Rectal smooth muscle tissue (tissue), 1 donor: ENCODE results near the gene ABCD4.
A peak's percentile ranks its signal among the peaks of the same experiment; 100 is the strongest.
"Not testable (repeated sequence)": the region's sequence is repeated elsewhere in the genome, so short reads cannot be mapped to it uniquely, and the experiment has no call there.

Experiments used
- H3K27ac ChIP-seq: one replicate; pipeline ENCODE4 v1.7.0; 2013; ENCODE audit warnings: low read depth, low read length, inconsistent platforms
- H3K27me3 ChIP-seq: one replicate; pipeline ENCODE4 v1.7.0; 2013; ENCODE audit warnings: low read length; ENCODE audit not compliant: control insufficient read depth, insufficient read depth
- H3K36me3 ChIP-seq: one replicate; pipeline ENCODE4 v1.7.0; 2013; ENCODE audit warnings: low read length; ENCODE audit not compliant: control insufficient read depth, insufficient read depth
- H3K4me1 ChIP-seq: one replicate; pipeline ENCODE4 v1.7.0; 2013; ENCODE audit warnings: low read length; ENCODE audit not compliant: control insufficient read depth, insufficient read depth
- H3K4me3 ChIP-seq: one replicate; pipeline ENCODE4 v1.7.0; 2013; ENCODE audit warnings: low read length
- H3K9ac ChIP-seq: one replicate; pipeline ENCODE4 v1.7.0; 2013; ENCODE audit warnings: low read length

ABCD4 gene

GRCh38 chr14:74302634-74303569 is at the start of gene ABCD4:
TSS of gene ABCD4 (minus strand) at chr14:74302934. CDS start at chr14:74302912, 22 bp downstream.
- Histone ChIP-seq H3K36me3 (peaks cover 5% of the 10 kb centered on the region), H3K27me3 (no peaks in the 10 kb centered on the region), H3K4me3 (peak within 1 kb of the TSS; percentile 91), H3K4me1 (peaks cover 2% of the 10 kb centered on the region), H3K27ac (peak within 1 kb of the TSS; percentile 76), H3K9ac (peak within 1 kb of the TSS; percentile 80)

- H3K27ac ChIP-seq, result no peak overlapping the region
- H3K9ac ChIP-seq, result no peak overlapping the region
- no peak overlapping the region for H3K4me3 ChIP-seq
- no peaks in the 10 kb centered on the region for H3K36me3 ChIP-seq
- peaks cover 12% of the 10 kb centered on the region for H3K27me3 ChIP-seq
- no peaks in the 10 kb centered on the region for H3K4me1 ChIP-seq
Measured at GRCh38 chr14:74350928-74351323, 48.2 kb upstream of the ABCD4 start.

- Histone ChIP-seq H3K27ac (no peak overlapping the region), H3K27me3 (peaks cover 12% of the 10 kb centered on the region), H3K4me1 (no peaks in the 10 kb centered on the region), H3K36me3 (no peaks in the 10 kb centered on the region), H3K9ac (no peak overlapping the region), H3K4me3 (no peak overlapping the region)
Measured at GRCh38 chr14:74350211-74350927, 47.6 kb upstream of the ABCD4 start.

GRCh38 chr14:74349757-74350156 is 47.0 kb upstream of the ABCD4 start:
- Histone ChIP-seq H3K36me3 (no peaks in the 10 kb centered on the region), H3K27ac (no peak overlapping the region), H3K27me3 (peaks cover 12% of the 10 kb centered on the region), H3K4me3 (no peak overlapping the region), H3K9ac (no peak overlapping the region), H3K4me1 (no peaks in the 10 kb centered on the region)

GRCh38 chr14:74348735-74349463 is 46.2 kb upstream of the ABCD4 start:
- no peak overlapping the region for H3K4me3 ChIP-seq
- no peak overlapping the region for H3K9ac ChIP-seq
- no peaks in the 10 kb centered on the region for H3K36me3 ChIP-seq
- H3K27ac ChIP-seq, result no peak overlapping the region
- H3K4me1 ChIP-seq, result no peaks in the 10 kb centered on the region
- H3K27me3 ChIP-seq, result peaks cover 12% of the 10 kb centered on the region

DNA sequence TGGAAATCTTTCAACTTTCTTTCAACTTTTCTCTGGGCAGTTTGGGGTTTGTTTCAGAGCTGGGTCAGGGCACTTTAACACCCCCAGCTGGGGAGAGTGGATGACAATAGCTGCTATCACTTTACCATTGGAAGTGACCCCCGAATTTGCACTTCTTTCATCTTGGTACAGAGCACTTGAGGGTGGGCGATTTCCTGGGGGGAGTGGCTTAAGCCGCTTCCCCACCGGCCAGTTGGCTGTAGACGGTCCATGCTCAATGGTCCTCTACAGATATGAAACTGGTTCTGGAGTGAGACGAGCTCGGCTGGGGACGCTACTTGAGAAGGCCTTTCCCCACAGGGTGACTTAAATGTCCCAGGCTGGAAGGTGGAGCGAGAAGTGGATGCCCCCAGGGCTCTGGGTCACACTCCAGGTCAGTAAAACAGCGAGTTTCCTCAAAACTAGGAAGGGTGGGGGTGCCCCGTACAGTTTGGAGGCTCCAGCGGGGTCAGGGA is 45.6 kb upstream of the ABCD4 start, which contains the start of gene VRTN:
Gene VRTN (plus strand): TSS at position 231 of the 494 bp plus-strand sequence. CDS start 8,313 bp downstream, outside the sequence.
- H3K4me3 ChIP-seq, result no peak within 1 kb of the TSS
- H3K27ac ChIP-seq, result no peak within 1 kb of the TSS
- no peaks in the 10 kb centered on the region for H3K4me1 ChIP-seq
- H3K9ac ChIP-seq, result no peak within 1 kb of the TSS
- H3K36me3 ChIP-seq, result no peaks in the 10 kb centered on the region
- peaks cover 12% of the 10 kb centered on the region for H3K27me3 ChIP-seq

GRCh38 chr14:74347795-74348100 is 45.0 kb upstream of the ABCD4 start:
- Histone ChIP-seq H3K4me3 (no peak overlapping the region), H3K36me3 (no peaks in the 10 kb centered on the region), H3K9ac (no peak overlapping the region), H3K4me1 (no peaks in the 10 kb centered on the region), H3K27me3 (peaks cover 12% of the 10 kb centered on the region), H3K27ac (no peak overlapping the region)

DNA sequence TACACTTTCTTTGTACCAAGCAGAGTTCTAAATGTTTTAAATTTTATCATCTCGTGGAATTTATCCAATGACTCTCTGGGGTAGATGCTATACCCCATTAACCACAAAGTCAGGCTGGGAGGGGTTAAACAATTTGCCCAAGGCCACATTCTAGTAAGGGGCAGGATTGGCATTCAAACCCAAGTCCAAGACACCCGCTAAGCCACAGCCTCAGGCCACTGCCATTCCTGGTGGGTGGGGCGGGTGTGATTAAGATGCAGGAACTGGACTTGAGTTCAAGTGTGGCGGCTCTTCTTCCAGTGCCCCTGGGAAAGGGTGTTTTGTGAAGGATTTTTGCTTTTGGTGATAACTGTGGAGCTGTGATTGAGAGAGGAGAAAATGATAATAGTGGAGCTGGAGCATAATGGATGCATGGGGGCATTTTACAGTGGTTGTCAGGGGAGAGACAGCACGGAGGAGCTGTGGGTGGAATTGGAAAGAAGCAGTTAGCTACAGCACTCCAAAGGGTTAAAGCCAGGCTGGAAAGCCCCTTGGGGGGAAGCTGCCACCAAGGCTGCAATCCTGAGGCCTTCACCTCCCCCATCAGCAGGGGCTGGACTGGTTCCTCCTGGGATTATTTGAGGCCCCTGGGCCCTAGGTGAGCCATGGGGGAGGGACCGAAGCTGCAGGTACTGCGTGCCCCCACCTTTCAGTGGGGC is 44.5 kb upstream of the ABCD4 start:
- Histone ChIP-seq H3K27me3 (peaks cover 12% of the 10 kb centered on the region), H3K4me3 (no peak overlapping the region), H3K36me3 (no peaks in the 10 kb centered on the region), H3K9ac (no peak overlapping the region), H3K4me1 (no peaks in the 10 kb centered on the region), H3K27ac (no peak overlapping the region)

DNA sequence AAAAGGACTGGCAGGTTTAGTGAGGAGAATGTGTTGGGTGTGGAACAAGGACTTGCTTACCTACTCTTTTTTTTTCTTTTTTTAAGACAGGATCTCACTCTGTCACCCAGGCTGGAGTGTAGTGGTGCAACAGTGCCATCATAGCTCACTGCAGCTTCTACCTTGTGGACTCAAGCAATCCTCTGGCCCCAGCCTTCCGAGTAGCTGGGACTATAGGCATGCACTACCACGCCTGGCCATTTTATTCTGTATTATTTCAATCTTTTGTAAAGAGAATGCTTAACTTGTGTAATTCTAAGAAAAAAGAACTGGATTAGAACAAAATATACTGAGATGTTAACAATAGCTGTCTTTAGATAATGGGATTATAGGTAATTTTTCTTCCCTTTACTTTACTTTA is 43.6 kb upstream of the ABCD4 start:
- H3K4me3 ChIP-seq, result no peak overlapping the region
- H3K27me3 ChIP-seq, result peaks cover 12% of the 10 kb centered on the region
- no peaks in the 10 kb centered on the region for H3K4me1 ChIP-seq
- no peak overlapping the region for H3K27ac ChIP-seq
- no peaks in the 10 kb centered on the region for H3K36me3 ChIP-seq
- H3K9ac ChIP-seq, result no peak overlapping the region

GRCh38 chr14:74333909-74334308 is 31.2 kb upstream of the ABCD4 start:
- no peak overlapping the region for H3K9ac ChIP-seq
- H3K27me3 ChIP-seq, result no peaks in the 10 kb centered on the region
- H3K4me1 ChIP-seq, result no peaks in the 10 kb centered on the region
- H3K27ac ChIP-seq, result no peak overlapping the region
- H3K36me3 ChIP-seq, result no peaks in the 10 kb centered on the region
- H3K4me3 ChIP-seq, result no peak overlapping the region

- not testable (repeated sequence) for H3K36me3 ChIP-seq, H3K4me3 ChIP-seq, H3K4me1 ChIP-seq, H3K9ac ChIP-seq, H3K27me3 ChIP-seq, H3K27ac ChIP-seq
Measured at GRCh38 chr14:74329950-74330552, 27.3 kb upstream of the ABCD4 start.
